CD8-positive, alpha-beta memory T cell (primary cell): Measurements from ENCODE around the gene GPT2. TPM values are rescaled to one million over a fixed set of nuclear protein-coding genes. Genes with fewer than 3 reads are reported as not detected.
A peak's percentile ranks its signal among the peaks of the same experiment; 100 is the strongest.

ENCODE experiments used
- CTCF ChIA-PET: fragments of 350-600 bp; sonication (Branson Sonifier 250); formaldehyde crosslinking; loops from one replicate; lab custom pipeline; 2021; ENCODE audit warnings: antibody characterized with exemption; lab: Charles Lee
- POLR2A ChIA-PET: fragments of 350-600 bp; sonication (Branson Sonifier 250); formaldehyde crosslinking; loops from one replicate; lab custom pipeline; 2021; ENCODE audit warnings: antibody characterized with exemption; lab: Charles Lee
- DNase-seq, 5 donors: peaks; one replicate each; pipeline versions ENCODE4 v3.0.0 to v3.0.0-alpha.2; 2020 to 2022; ENCODE audit warnings: mixed read lengths in 1 of 5
- H3K27ac ChIP-seq: one replicate; pipeline ENCODE4 v1.7.0; 2013; ENCODE audit warnings: low read depth, mild to moderate bottlenecking, low read length, moderate library complexity
- H3K27me3 ChIP-seq: 2 replicates; pipeline ENCODE4 v1.7.0; 2013; ENCODE audit warnings: low read length, mild to moderate bottlenecking; ENCODE audit not compliant: insufficient read depth, poor library complexity, severe bottlenecking
- H3K36me3 ChIP-seq: 2 replicates; pipeline ENCODE4 v1.7.0; 2013; ENCODE audit warnings: mild to moderate bottlenecking, low read length, moderate library complexity; ENCODE audit not compliant: insufficient read depth
- H3K4me1 ChIP-seq: 2 replicates; pipeline ENCODE4 v1.7.0; 2013; ENCODE audit warnings: mild to moderate bottlenecking, low read length, moderate library complexity; ENCODE audit not compliant: insufficient read depth
- H3K4me3 ChIP-seq: 2 replicates; pipeline ENCODE4 v1.7.0; 2013; ENCODE audit warnings: mild to moderate bottlenecking, low read length
- H3K9me3 ChIP-seq: 2 replicates; pipeline ENCODE4 v1.7.0; 2013; ENCODE audit warnings: mild to moderate bottlenecking, low read length
- H3K27ac Mint-ChIP-seq, 8 donors: one replicate each; pipeline ENCODE4 v1.8.0; 2020 to 2021; ENCODE audit warnings: mixed read lengths in 8 of 8, mild to moderate bottlenecking in 6 of 8, inconsistent platforms in 3 of 8, moderate library complexity in 3 of 8
- H3K27me3 Mint-ChIP-seq, 2 donors: one replicate each; pipeline ENCODE4 v1.8.0; 2020 to 2021; ENCODE audit warnings: mixed read lengths in 2 of 2, mild to moderate bottlenecking in 1 of 2, moderate library complexity in 1 of 2
- H3K36me3 Mint-ChIP-seq, 3 donors: one replicate each; pipeline ENCODE4 v1.8.0; 2020 to 2021; ENCODE audit warnings: mixed read lengths in 3 of 3, inconsistent platforms in 1 of 3, mild to moderate bottlenecking in 1 of 3
- H3K4me1 Mint-ChIP-seq, 3 donors: one replicate each; pipeline ENCODE4 v1.8.0; 2020 to 2021; ENCODE audit warnings: mixed read lengths in 3 of 3, inconsistent platforms in 1 of 3, mild to moderate bottlenecking in 1 of 3
- H3K4me3 Mint-ChIP-seq, 7 donors: one replicate each; pipeline ENCODE4 v1.8.0; 2020 to 2021; ENCODE audit warnings: mixed read lengths in 7 of 7, mild to moderate bottlenecking in 6 of 7, moderate library complexity in 4 of 7, inconsistent platforms in 2 of 7
- H3K9me3 Mint-ChIP-seq, 5 donors: one replicate each; pipeline ENCODE4 v1.8.0; 2020 to 2022; ENCODE audit warnings: mixed read lengths in 5 of 5, mild to moderate bottlenecking in 3 of 5, moderate library complexity in 2 of 5, inconsistent platforms in 1 of 5
- polyA plus RNA-seq: library from polyadenylated mRNA; unstranded; fragments of 300-500 nt; fragmentation: Illumina TruSeq; gene quantifications from one replicate; pipeline ENCODE4 v1.2.3, GENCODE V29; 2021
- total RNA-seq, 2 experiments: library from RNA; stranded (reverse); gene quantifications; one replicate each; pipeline ENCODE4 v1.2.3, GENCODE V29; 2021

Gene GPT2
- total and polyA plus RNA-seq, 3 experiments from 2014 or later = 0.79 to 16.5 (median 12.5) TPM

GRCh38 chr16:46886764-46887523, 2.8 kb downstream of the GPT2 start:
- H3K4me3 Mint-ChIP-seq = peak overlapping the region in 3 of 7 donors; percentile 25 to 56 (median 51)
- POLR2A ChIA-PET = no interaction called here

GRCh38 chr16:46887524-46887854, 3.3 kb downstream of the GPT2 start:
- no peaks in the 10 kb centered on the region for H3K36me3 ChIP-seq
- peaks cover 6% of the 10 kb centered on the region for H3K4me1 ChIP-seq
- H3K36me3 Mint-ChIP-seq = peaks cover 0 to 4% (median 0%) of the 10 kb centered on the region in 3 donors
- H3K4me3 ChIP-seq = no peak overlapping the region
- no peaks in the 10 kb centered on the region for H3K9me3 ChIP-seq
- H3K27me3 Mint-ChIP-seq = peaks cover 2 to 27% of the 10 kb centered on the region in 2 donors
- CTCF ChIA-PET = no interaction called here
- POLR2A ChIA-PET = no interaction called here
- no peaks in the 10 kb centered on the region for H3K27me3 ChIP-seq
- DNase-seq = no peak
- no peak overlapping the region for H3K27ac ChIP-seq
- H3K4me1 Mint-ChIP-seq = peaks cover 7 to 18% (median 10%) of the 10 kb centered on the region in 3 donors
- H3K9me3 Mint-ChIP-seq = no peaks in the 10 kb centered on the region
- no peak overlapping the region for H3K27ac Mint-ChIP-seq
- H3K4me3 Mint-ChIP-seq = peak overlapping the region in 1 of 7 donors; percentile 72

More at GRCh38 chr16:46886764-46887523, 2.8 kb downstream of the GPT2 start:
- Mint-ChIP-seq H3K4me1 (peaks cover 7 to 18% (median 10%) of the 10 kb centered on the region in 3 donors), H3K9me3 (no peaks in the 10 kb centered on the region), H3K27ac (peak overlapping the region in 1 of 8 donors; percentile 94), H3K36me3 (peaks cover 0 to 4% (median 0%) of the 10 kb centered on the region in 3 donors), H3K27me3 (peaks cover 2 to 29% of the 10 kb centered on the region in 2 donors)
- no peaks in the 10 kb centered on the region for H3K9me3 ChIP-seq
- H3K4me3 ChIP-seq = no peak overlapping the region
- CTCF ChIA-PET = no interaction called here
- peaks cover 6% of the 10 kb centered on the region for H3K4me1 ChIP-seq
- no peak for DNase-seq
- no peak overlapping the region for H3K27ac ChIP-seq
- H3K36me3 ChIP-seq = no peaks in the 10 kb centered on the region
- no peaks in the 10 kb centered on the region for H3K27me3 ChIP-seq

- CTCF ChIA-PET = interaction anchor here (1.2 kb wide), 1 partner anchor 216 kb away, joined by 4 read pairs; no protein-coding TSS in a partner anchor
These were observed 5.2 kb downstream of the GPT2 start for GRCh38 chr16:46889245-46889941.

GRCh38 chr16:46889942-46890300, 5.8 kb downstream of the GPT2 start:
- ChIA-PET CTCF (no interaction called here), POLR2A (no interaction called here)
- no peaks in the 10 kb centered on the region for H3K36me3 ChIP-seq
- H3K36me3 Mint-ChIP-seq = no peaks in the 10 kb centered on the region
- H3K4me1 Mint-ChIP-seq = peaks cover 0 to 8% (median 4%) of the 10 kb centered on the region in 3 donors
- no peaks in the 10 kb centered on the region for H3K9me3 ChIP-seq
- no peak for DNase-seq
- H3K9me3 Mint-ChIP-seq = no peaks in the 10 kb centered on the region
- peaks cover 2 to 17% of the 10 kb centered on the region in 2 donors for H3K27me3 Mint-ChIP-seq
- H3K27me3 ChIP-seq = no peaks in the 10 kb centered on the region
- no peak overlapping the region for H3K27ac ChIP-seq
- peaks cover 5% of the 10 kb centered on the region for H3K4me1 ChIP-seq
- no peak overlapping the region for H3K27ac Mint-ChIP-seq
- H3K4me3 Mint-ChIP-seq = no peak overlapping the region
- H3K4me3 ChIP-seq = no peak overlapping the region

More at GRCh38 chr16:46889245-46889941, 5.2 kb downstream of the GPT2 start:
- no peak overlapping the region for H3K4me3 Mint-ChIP-seq
- Histone ChIP-seq H3K27ac (no peak overlapping the region), H3K9me3 (no peaks in the 10 kb centered on the region), H3K4me1 (peaks cover 6% of the 10 kb centered on the region), H3K4me3 (no peak overlapping the region), H3K27me3 (no peaks in the 10 kb centered on the region), H3K36me3 (no peaks in the 10 kb centered on the region)
- POLR2A ChIA-PET = no interaction called here
- H3K27ac Mint-ChIP-seq = no peak overlapping the region
- peaks cover 2 to 18% of the 10 kb centered on the region in 2 donors for H3K27me3 Mint-ChIP-seq
- no peaks in the 10 kb centered on the region for H3K36me3 Mint-ChIP-seq
- DNase-seq = no peak
- H3K9me3 Mint-ChIP-seq = no peaks in the 10 kb centered on the region
- peaks cover 0 to 8% (median 4%) of the 10 kb centered on the region in 3 donors for H3K4me1 Mint-ChIP-seq

GRCh38 chr16:46891910-46892309, 7.7 kb downstream of the GPT2 start:
- no peak for DNase-seq
- Mint-ChIP-seq H3K4me1 (no peaks in the 10 kb centered on the region), H3K27me3 (peaks cover 2 to 12% of the 10 kb centered on the region in 2 donors), H3K4me3 (no peak overlapping the region), H3K36me3 (no peaks in the 10 kb centered on the region), H3K9me3 (no peaks in the 10 kb centered on the region), H3K27ac (no peak overlapping the region)
- no peaks in the 10 kb centered on the region for H3K27me3 ChIP-seq
- ChIA-PET POLR2A (no interaction called here), CTCF (no interaction called here)
- H3K36me3 ChIP-seq = no peaks in the 10 kb centered on the region
- H3K27ac ChIP-seq = no peak overlapping the region
- H3K9me3 ChIP-seq = no peaks in the 10 kb centered on the region
- H3K4me1 ChIP-seq = no peaks in the 10 kb centered on the region
- no peak overlapping the region for H3K4me3 ChIP-seq

- H3K4me3 Mint-ChIP-seq = no peak overlapping the region
- Histone ChIP-seq H3K36me3 (no peaks in the 10 kb centered on the region), H3K9me3 (no peaks in the 10 kb centered on the region), H3K27me3 (no peaks in the 10 kb centered on the region), H3K27ac (no peak overlapping the region), H3K4me1 (no peaks in the 10 kb centered on the region), H3K4me3 (no peak overlapping the region)
- no peaks in the 10 kb centered on the region for H3K4me1 Mint-ChIP-seq
- CTCF ChIA-PET = no interaction called here
- H3K9me3 Mint-ChIP-seq = no peaks in the 10 kb centered on the region
- H3K27me3 Mint-ChIP-seq = peaks cover 0 to 10% of the 10 kb centered on the region in 2 donors
- H3K27ac Mint-ChIP-seq = no peak overlapping the region
- POLR2A ChIA-PET = no interaction called here
- H3K36me3 Mint-ChIP-seq = no peaks in the 10 kb centered on the region
- no peak for DNase-seq
These were observed 10.0 kb downstream of the GPT2 start for GRCh38 chr16:46894036-46894672.

GRCh38 chr16:46895399-46896313, 11.5 kb downstream of the GPT2 start:
- H3K27me3 Mint-ChIP-seq = peaks cover 0 to 10% of the 10 kb centered on the region in 2 donors

More at GRCh38 chr16:46895399-46896313, 11.5 kb downstream of the GPT2 start:
- H3K4me3 ChIP-seq = no peak overlapping the region
- Mint-ChIP-seq H3K4me1 (no peaks in the 10 kb centered on the region), H3K9me3 (no peaks in the 10 kb centered on the region), H3K4me3 (no peak overlapping the region), H3K27ac (peak overlapping the region in 1 of 8 donors; percentile 54), H3K36me3 (no peaks in the 10 kb centered on the region)
- POLR2A ChIA-PET = no interaction called here
- no peaks in the 10 kb centered on the region for H3K4me1 ChIP-seq
- CTCF ChIA-PET = no interaction called here
- no peaks in the 10 kb centered on the region for H3K27me3 ChIP-seq
- H3K36me3 ChIP-seq = no peaks in the 10 kb centered on the region
- H3K9me3 ChIP-seq = no peaks in the 10 kb centered on the region
- no peak overlapping the region for H3K27ac ChIP-seq
- no peak for DNase-seq
